ES-I3 (cell line): ENCODE data around the gene DMPK.

ENCODE experiments used
- H3K36me3 ChIP-seq: 2 replicates; pipeline ENCODE4 v1.6.1; 2013; ENCODE audit warnings: mild to moderate bottlenecking, low read length, control low read depth, moderate library complexity; ENCODE audit not compliant: insufficient read depth
- H3K4me1 ChIP-seq: 2 replicates; pipeline ENCODE4 v1.6.1; 2013; ENCODE audit warnings: mild to moderate bottlenecking, control low read depth, low read length; ENCODE audit not compliant: insufficient read depth
- H3K9ac ChIP-seq: 2 replicates; pipeline ENCODE4 v1.6.1; 2013; ENCODE audit warnings: low read depth, mild to moderate bottlenecking, low read length, moderate library complexity
- H3K9me3 ChIP-seq: 2 replicates; pipeline ENCODE4 v1.6.1; 2013; ENCODE audit warnings: mild to moderate bottlenecking, low read length, moderate library complexity; ENCODE audit not compliant: control insufficient read depth, insufficient read depth

DMPK gene

GRCh38 chr19:45782162-45782691, at the start of gene DMPK:
Gene DMPK, minus strand, starts transcription at chr19:45782490. Its CDS starts 138 bp downstream, at chr19:45782352.
- Histone ChIP-seq H3K9ac (peak within 1 kb of the TSS; percentile 27; the same call in 1 of the 2 replicates), H3K4me1 (peaks cover 30% of the 10 kb centered on the region), H3K9me3 (no peaks in the 10 kb centered on the region), H3K36me3 (no peaks in the 10 kb centered on the region)

GRCh38 chr19:45828945-45829344, 46.7 kb upstream of the DMPK start:
- peaks cover 24% of the 10 kb centered on the region for H3K36me3 ChIP-seq
- H3K9ac ChIP-seq: no peak overlapping the region
- H3K9me3 ChIP-seq: no peaks in the 10 kb centered on the region
- H3K4me1 ChIP-seq: no peaks in the 10 kb centered on the region

GRCh38 chr19:45828523-45828922, 46.2 kb upstream of the DMPK start:
- Histone ChIP-seq H3K9ac (no peak overlapping the region), H3K4me1 (no peaks in the 10 kb centered on the region), H3K9me3 (no peaks in the 10 kb centered on the region), H3K36me3 (peaks cover 26% of the 10 kb centered on the region)

- Histone ChIP-seq H3K36me3 (peaks cover 31% of the 10 kb centered on the region), H3K9ac (no peak overlapping the region), H3K9me3 (no peaks in the 10 kb centered on the region), H3K4me1 (no peaks in the 10 kb centered on the region)
Observed at GRCh38 chr19:45827459-45828093, 45.3 kb upstream of the DMPK start.

GRCh38 chr19:45826934-45827333, 44.6 kb upstream of the DMPK start:
- no peak overlapping the region for H3K9ac ChIP-seq
- no peaks in the 10 kb centered on the region for H3K9me3 ChIP-seq
- peaks cover 27% of the 10 kb centered on the region for H3K36me3 ChIP-seq
- no peaks in the 10 kb centered on the region for H3K4me1 ChIP-seq

GRCh38 chr19:45825917-45826893, 43.9 kb upstream of the DMPK start:
- Histone ChIP-seq H3K9ac (no peak overlapping the region), H3K36me3 (peaks cover 20% of the 10 kb centered on the region), H3K4me1 (no peaks in the 10 kb centered on the region)

GRCh38 chr19:45825263-45825605, 42.9 kb upstream of the DMPK start:
- H3K36me3 ChIP-seq: peaks cover 20% of the 10 kb centered on the region
- no peak overlapping the region for H3K9ac ChIP-seq
- H3K9me3 ChIP-seq: no peaks in the 10 kb centered on the region
- H3K4me1 ChIP-seq: no peaks in the 10 kb centered on the region

More at GRCh38 chr19:45825917-45826893, 43.9 kb upstream of the DMPK start:
- H3K9me3 ChIP-seq: no peaks in the 10 kb centered on the region

GRCh38 chr19:45824531-45825262, 42.4 kb upstream of the DMPK start:
- H3K36me3 ChIP-seq: peaks cover 24% of the 10 kb centered on the region
- H3K9ac ChIP-seq: no peak overlapping the region
- H3K4me1 ChIP-seq: no peaks in the 10 kb centered on the region
- H3K9me3 ChIP-seq: no peaks in the 10 kb centered on the region

- H3K4me1 ChIP-seq: no peaks in the 10 kb centered on the region
- H3K9ac ChIP-seq: no peak overlapping the region
- H3K9me3 ChIP-seq: no peaks in the 10 kb centered on the region
- peaks cover 24% of the 10 kb centered on the region for H3K36me3 ChIP-seq
Observed at GRCh38 chr19:45824041-45824471, 41.8 kb upstream of the DMPK start.

GRCh38 chr19:45823182-45823581, 40.9 kb upstream of the DMPK start:
- Histone ChIP-seq H3K9ac (no peak overlapping the region), H3K9me3 (no peaks in the 10 kb centered on the region)

GRCh38 chr19:45822716-45823115, 40.4 kb upstream of the DMPK start:
- H3K9ac ChIP-seq: no peak overlapping the region
- H3K36me3 ChIP-seq: peaks cover 24% of the 10 kb centered on the region
- H3K4me1 ChIP-seq: peaks cover 8% of the 10 kb centered on the region; the same call in 1 of the 2 replicates

More at GRCh38 chr19:45823182-45823581, 40.9 kb upstream of the DMPK start:
- H3K36me3 ChIP-seq: peaks cover 24% of the 10 kb centered on the region
- H3K4me1 ChIP-seq: peaks cover 4% of the 10 kb centered on the region; the same call in 1 of the 2 replicates

GRCh38 chr19:45821570-45821969, 39.3 kb upstream of the DMPK start:
- Histone ChIP-seq H3K36me3 (peaks cover 20% of the 10 kb centered on the region), H3K9ac (no peak overlapping the region), H3K4me1 (peaks cover 11% of the 10 kb centered on the region; the same call in 1 of the 2 replicates), H3K9me3 (no peaks in the 10 kb centered on the region)

More at GRCh38 chr19:45822716-45823115, 40.4 kb upstream of the DMPK start:
- no peaks in the 10 kb centered on the region for H3K9me3 ChIP-seq

GRCh38 chr19:45821103-45821521, 38.8 kb upstream of the DMPK start:
- Histone ChIP-seq H3K9ac (no peak overlapping the region), H3K9me3 (no peaks in the 10 kb centered on the region), H3K36me3 (peaks cover 20% of the 10 kb centered on the region), H3K4me1 (peaks cover 11% of the 10 kb centered on the region; the same call in 1 of the 2 replicates)
